Upper lobe of left lung (tissue), 6 donors: ENCODE results near the gene MGAT5B. TPM values are rescaled to one million over a fixed set of nuclear protein-coding genes. Genes with fewer than 3 reads are reported as not detected.

Experiments
- ATAC-seq, 2 donors: fragments of 200-7000 bp; cut with Tn5 transposase; one replicate each; pipeline ENCODE4 v1.9.1; 2022; ENCODE audit warnings: mild to moderate bottlenecking in 2 of 2, moderate library complexity in 2 of 2; ENCODE audit not compliant: low FRiP score in 2 of 2
- DNase-seq, 2 donors: peaks; one replicate each; pipeline ENCODE4 v3.0.0-alpha.2; 2019 to 2020
- H3K27ac ChIP-seq, 4 donors: fragments of 200-600 bp; sonication (generic); one replicate each; pipeline ENCODE4 v1.5.1; 2016 to 2019
- H3K27me3 ChIP-seq, 4 donors: fragments of 200-600 bp; sonication (generic); one replicate each; pipeline ENCODE4 v1.5.1; 2017 to 2019
- H3K36me3 ChIP-seq, 4 donors: fragments of 200-600 bp; sonication (generic); one replicate each; pipeline ENCODE4 v1.5.1; 2016 to 2019
- H3K4me1 ChIP-seq, 4 donors: fragments of 200-600 bp; sonication (generic); one replicate each; pipeline ENCODE4 v1.5.1; 2018 to 2019
- H3K4me3 ChIP-seq, 4 donors: fragments of 200-600 bp; sonication (generic); one replicate each; pipeline ENCODE4 v1.5.1; 2017 to 2019; ENCODE audit warnings: mild to moderate bottlenecking in 2 of 4, moderate library complexity in 1 of 4
- H3K9me3 ChIP-seq, 4 donors: fragments of 200-600 bp; sonication (generic); one replicate each; pipeline ENCODE4 v1.5.1; 2018 to 2019
- CTCF ChIP-seq, 6 experiments: fragments of 450-650 bp in 4 of 6; fragments of 200-600 bp in 2 of 6; sonication (generic) in 2 of 6; IDR thresholded peaks; one replicate each; pipeline ENCODE4 v1.5.1; 2016 to 2019; ENCODE audit warnings: antibody characterized with exemption in 6 of 6
- EP300 ChIP-seq, 4 donors: sonication (generic); formaldehyde crosslinking; IDR thresholded peaks; one replicate each; pipeline ENCODE4 v1.5.1; 2017; ENCODE audit warnings: antibody characterized with exemption in 4 of 4, control low read depth in 2 of 4
- POLR2A ChIP-seq, 4 donors: fragments of 450-650 bp; IDR thresholded peaks; one replicate each; pipeline ENCODE4 v1.5.1; 2016 to 2017; ENCODE audit warnings: antibody characterized with exemption in 4 of 4, mild to moderate bottlenecking in 2 of 4
- POLR2AphosphoS5 ChIP-seq, 2 donors: sonication (generic); formaldehyde crosslinking; IDR thresholded peaks; one replicate each; pipeline ENCODE4 v1.5.1; 2017; ENCODE audit warnings: antibody characterized with exemption in 2 of 2
- WGBS, 2 donors: methylation state at CpG; one replicate each; pipeline ENCODE4 v1.1.5; 2017 to 2018; 5-methylcytosine and 5-hydroxymethylcytosine counted together
- total RNA-seq, 6 donors: library from RNA; depleted of rRNA in 4 of 6; stranded (reverse); fragments of >200 nt in 4 of 6; gene quantifications; one replicate each; pipeline versions ENCODE4 v1.1.0 to v1.2.1, GENCODE V29; 2016 to 2021
- donor health status: DM: no; HTN: no; CAD: no; lungs with moderate emphysema.
- donor health status: DM: no; HTN: yes; CAD: no; lungs with severe emphysema.

Gene MGAT5B
- total RNA-seq, 6 donors from 2014 or later = 0.20 to 3.0 (median 0.83) TPM

- no peak overlapping the region for H3K4me3 ChIP-seq
- no peak for DNase-seq
- 92 to 97% methylated on average over 11 of the region's 11 CpGs for whole genome bisulfite sequencing, 2 donors
- H3K9me3 ChIP-seq = peaks cover 0 to 2% (median 0%) of the 10 kb centered on the region in 4 donors
- no peak for ATAC-seq
- H3K27me3 ChIP-seq = no peaks in the 10 kb centered on the region
- no peaks in the 10 kb centered on the region for H3K4me1 ChIP-seq
- no peak overlapping the region for H3K27ac ChIP-seq
- TF ChIP-seq POLR2A (IDR thresholded peaks at IDR 0.05) (no peak), CTCF (IDR thresholded peaks at IDR 0.05) (no peak), EP300 (IDR thresholded peaks at IDR 0.05) (no peak), POLR2AphosphoS5 (IDR thresholded peaks at IDR 0.05) (no peak)
- no peaks in the 10 kb centered on the region for H3K36me3 ChIP-seq
Observed at GRCh38 chr17:76894842-76895241, 26.6 kb downstream of the MGAT5B start.

DNA sequence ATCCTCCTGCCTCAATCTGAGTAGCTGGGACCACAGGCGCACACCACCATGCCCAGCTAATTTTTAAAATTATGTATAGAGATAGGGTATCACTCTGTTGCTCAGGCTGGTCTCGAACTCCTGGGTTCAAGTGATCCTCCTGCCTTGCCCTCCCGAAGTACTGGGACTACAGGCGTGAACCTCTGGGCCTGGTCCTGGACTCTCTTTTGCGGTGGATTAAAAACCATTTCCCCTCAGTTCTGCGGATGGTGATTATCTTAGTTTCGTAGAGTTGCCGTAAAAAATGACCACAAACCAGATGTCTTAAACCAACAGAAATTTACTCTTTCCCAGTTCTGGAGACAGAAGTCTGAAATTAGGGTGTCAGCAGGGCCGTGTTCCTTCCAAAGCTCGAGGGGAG is 28.8 kb downstream of the MGAT5B start:
- Histone ChIP-seq H3K27me3 (no peaks in the 10 kb centered on the region), H3K9me3 (peaks cover 0 to 2% (median 0%) of the 10 kb centered on the region in 4 donors), H3K4me1 (peaks cover 0 to 2% (median 0%) of the 10 kb centered on the region in 4 donors), H3K27ac (no peak overlapping the region), H3K36me3 (no peaks in the 10 kb centered on the region), H3K4me3 (no peak overlapping the region)
- 86 to 93% methylated on average over 10 of the region's 10 CpGs for WGBS, 2 donors
- TF ChIP-seq POLR2A (IDR thresholded peaks at IDR 0.05) (no peak), POLR2AphosphoS5 (IDR thresholded peaks at IDR 0.05) (no peak), CTCF (IDR thresholded peaks at IDR 0.05) (no peak), EP300 (IDR thresholded peaks at IDR 0.05) (no peak)
- ATAC-seq = no peak
- no peak for DNase-seq

GRCh38 chr17:76899414-76899813 is 31.2 kb downstream of the MGAT5B start:
- H3K36me3 ChIP-seq = no peaks in the 10 kb centered on the region
- peaks cover 0 to 2% (median 0%) of the 10 kb centered on the region in 4 donors for H3K4me1 ChIP-seq
- H3K9me3 ChIP-seq = peaks cover 0 to 2% (median 0%) of the 10 kb centered on the region in 4 donors
- no peak for DNase-seq
- H3K27me3 ChIP-seq = no peaks in the 10 kb centered on the region
- WGBS, 2 donors = 63 to 80% methylated on average over 7 of the region's 7 CpGs
- H3K4me3 ChIP-seq = no peak overlapping the region
- TF ChIP-seq POLR2A (IDR thresholded peaks at IDR 0.05) = no peak
- no peak for TF ChIP-seq CTCF (IDR thresholded peaks at IDR 0.05)
- no peak for TF ChIP-seq EP300 (IDR thresholded peaks at IDR 0.05)
- TF ChIP-seq POLR2AphosphoS5 (IDR thresholded peaks at IDR 0.05) = no peak
- no peak overlapping the region for H3K27ac ChIP-seq
- no peak for ATAC-seq

DNA sequence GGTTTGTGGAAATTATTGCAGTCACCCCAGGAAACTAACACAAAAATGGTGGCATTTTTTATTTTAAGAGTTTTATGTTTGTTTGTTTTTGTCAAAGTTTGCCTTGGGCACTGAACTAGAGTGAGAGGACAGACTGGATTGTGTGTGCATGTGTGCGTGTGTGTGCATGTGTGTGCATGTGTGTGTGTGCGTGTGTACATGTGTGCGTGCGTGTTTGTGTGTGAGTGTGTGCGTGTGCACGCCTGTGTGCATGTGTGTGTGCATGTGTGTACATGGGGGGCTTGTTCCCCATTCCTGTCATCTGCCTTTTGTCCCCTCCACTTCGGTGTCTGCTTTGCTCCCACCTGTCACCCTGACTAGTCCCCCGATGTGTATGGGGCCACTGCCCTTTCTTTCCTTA is 32.5 kb downstream of the MGAT5B start:
- Histone ChIP-seq H3K27me3 (peaks cover 0 to under 1% (median 0%) of the 10 kb centered on the region in 4 donors), H3K27ac (no peak overlapping the region), H3K4me1 (peaks cover 0 to 2% (median 0%) of the 10 kb centered on the region in 4 donors), H3K4me3 (no peak overlapping the region), H3K36me3 (no peaks in the 10 kb centered on the region), H3K9me3 (no peaks in the 10 kb centered on the region)
- TF ChIP-seq EP300 (IDR thresholded peaks at IDR 0.05) (no peak), POLR2A (IDR thresholded peaks at IDR 0.05) (no peak), POLR2AphosphoS5 (IDR thresholded peaks at IDR 0.05) (no peak), CTCF (IDR thresholded peaks at IDR 0.05) (no peak)
- WGBS, 2 donors = 85 to 94% methylated on average over 8 of the region's 8 CpGs
- DNase-seq (no peak), ATAC-seq (no peak)

GRCh38 chr17:76901542-76902197 is 33.5 kb downstream of the MGAT5B start:
- ATAC-seq (no peak), DNase-seq (no peak)
- peaks cover 0 to 2% (median 0%) of the 10 kb centered on the region in 4 donors for H3K4me1 ChIP-seq
- no peaks in the 10 kb centered on the region for H3K9me3 ChIP-seq
- TF ChIP-seq POLR2A (IDR thresholded peaks at IDR 0.05) (no peak), CTCF (IDR thresholded peaks at IDR 0.05) (no peak), EP300 (IDR thresholded peaks at IDR 0.05) (no peak), POLR2AphosphoS5 (IDR thresholded peaks at IDR 0.05) (no peak)
- no peak overlapping the region for H3K27ac ChIP-seq
- H3K4me3 ChIP-seq = no peak overlapping the region
- 52 to 65% methylated on average over 8 to 11 of the region's 11 CpGs for WGBS, 2 donors
- no peaks in the 10 kb centered on the region for H3K36me3 ChIP-seq
- peaks cover 0 to 4% (median 0%) of the 10 kb centered on the region in 4 donors for H3K27me3 ChIP-seq
